Measurements from ENCODE around the gene MDFI.
A peak's percentile ranks its signal among the peaks of the same experiment; 100 is the strongest.

Gene MDFI

DNA sequence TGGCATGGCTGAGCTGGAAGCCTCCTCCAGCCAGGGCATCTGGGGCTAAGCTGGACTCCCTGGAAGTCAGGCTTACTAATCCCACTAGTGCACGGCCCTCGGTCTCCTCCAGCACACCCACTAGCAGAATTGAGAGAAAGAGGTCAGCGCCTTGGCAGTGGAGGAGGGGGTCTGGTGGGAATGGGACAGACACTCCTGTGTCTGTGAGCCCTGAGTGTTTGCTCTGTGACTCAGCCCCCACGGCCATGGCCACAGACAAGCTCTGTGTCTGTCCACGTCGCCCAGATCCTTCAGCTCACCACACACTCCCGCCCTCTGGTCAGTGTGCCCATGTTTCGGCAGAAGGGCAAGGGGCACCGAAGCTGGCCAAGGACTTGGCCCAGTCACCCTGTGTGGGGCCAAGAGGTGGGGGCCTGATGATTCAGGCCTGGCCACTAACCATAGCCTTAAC, 8.8 kb downstream of the MDFI start:
- H3K4me3 Mint-ChIP-seq = no peak overlapping the region
- no peaks in the 10 kb centered on the region for H3K36me3 Mint-ChIP-seq (ENCODE audit: low read depth)
- H3K9me3 Mint-ChIP-seq = no peaks in the 10 kb centered on the region
- DNase-seq (no peak), ATAC-seq (no peak)
- no peaks in the 10 kb centered on the region for H3K4me1 Mint-ChIP-seq
- no peak overlapping the region for H3K27ac Mint-ChIP-seq
- peaks cover 4% of the 10 kb centered on the region for H3K27me3 Mint-ChIP-seq

GRCh38 chr6:41648070-41648585, 9.9 kb downstream of the MDFI start:
- ATAC-seq (no peak), DNase-seq (no peak)
- Mint-ChIP-seq H3K4me3 (no peak overlapping the region), H3K27me3 (peaks cover 4% of the 10 kb centered on the region), H3K36me3 (ENCODE audit: low read depth) (no peaks in the 10 kb centered on the region), H3K9me3 (no peaks in the 10 kb centered on the region), H3K4me1 (no peaks in the 10 kb centered on the region), H3K27ac (no peak overlapping the region)

DNA sequence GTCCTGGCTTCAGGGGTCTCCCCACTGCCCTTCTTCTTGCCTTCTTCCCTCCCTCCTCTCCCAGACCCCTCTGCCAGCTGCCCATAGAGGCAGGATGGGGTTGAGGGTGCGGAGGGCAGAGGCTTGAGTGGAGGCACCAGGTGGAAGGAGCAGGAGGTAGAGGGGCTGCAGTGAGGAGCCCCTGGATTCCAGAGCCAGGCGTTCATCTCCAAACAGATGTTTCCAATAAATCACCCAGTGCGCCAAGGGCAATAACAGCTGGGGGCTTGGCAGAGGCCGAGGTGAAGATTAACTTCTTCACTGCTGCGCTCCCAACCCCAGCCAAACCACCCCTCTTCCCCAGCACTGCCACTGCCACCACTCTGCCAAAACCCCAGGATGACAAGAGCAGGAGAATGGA, 10.7 kb downstream of the MDFI start:
- Mint-ChIP-seq H3K4me1 (no peaks in the 10 kb centered on the region), H3K36me3 (ENCODE audit: low read depth) (no peaks in the 10 kb centered on the region), H3K9me3 (no peaks in the 10 kb centered on the region), H3K27me3 (peaks cover 3% of the 10 kb centered on the region), H3K4me3 (no peak overlapping the region), H3K27ac (no peak overlapping the region)
- DNase-seq (no peak), ATAC-seq (no peak)

DNA sequence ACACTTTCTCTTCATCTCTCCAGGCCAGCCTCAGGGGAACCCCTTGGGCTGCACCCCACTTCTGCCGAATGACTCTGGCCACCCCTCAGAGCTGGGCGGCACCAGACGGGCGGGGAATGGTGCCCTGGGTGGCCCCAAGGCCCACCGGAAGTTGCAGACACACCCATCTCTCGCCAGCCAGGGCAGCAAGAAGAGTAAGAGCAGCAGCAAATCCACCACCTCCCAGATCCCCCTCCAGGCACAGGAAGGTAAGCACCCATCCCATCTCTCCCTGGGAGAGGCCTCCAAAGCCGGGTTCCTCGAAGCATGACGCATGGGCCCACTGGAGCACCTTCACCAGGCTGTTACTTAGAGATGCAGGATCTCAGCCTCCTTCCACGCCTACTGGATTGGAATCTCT, 11.3 kb downstream of the MDFI start:
- ATAC-seq (no peak), DNase-seq (no peak)
- H3K27ac Mint-ChIP-seq = no peak overlapping the region
- H3K36me3 Mint-ChIP-seq (ENCODE audit: low read depth) = no peaks in the 10 kb centered on the region
- no peaks in the 10 kb centered on the region for H3K4me1 Mint-ChIP-seq
- H3K4me3 Mint-ChIP-seq = no peak overlapping the region
- peaks cover 3% of the 10 kb centered on the region for H3K27me3 Mint-ChIP-seq
- H3K9me3 Mint-ChIP-seq = no peaks in the 10 kb centered on the region

- no peaks in the 10 kb centered on the region for H3K9me3 Mint-ChIP-seq
- peaks cover 3% of the 10 kb centered on the region for H3K27me3 Mint-ChIP-seq
- H3K36me3 Mint-ChIP-seq (ENCODE audit: low read depth) = no peaks in the 10 kb centered on the region
- DNase-seq = no peak
- H3K27ac Mint-ChIP-seq = no peak overlapping the region
- H3K4me1 Mint-ChIP-seq = no peaks in the 10 kb centered on the region
- no peak for ATAC-seq
- H3K4me3 Mint-ChIP-seq = no peak overlapping the region
These were observed 11.9 kb downstream of the MDFI start for GRCh38 chr6:41650120-41650519.

DNA sequence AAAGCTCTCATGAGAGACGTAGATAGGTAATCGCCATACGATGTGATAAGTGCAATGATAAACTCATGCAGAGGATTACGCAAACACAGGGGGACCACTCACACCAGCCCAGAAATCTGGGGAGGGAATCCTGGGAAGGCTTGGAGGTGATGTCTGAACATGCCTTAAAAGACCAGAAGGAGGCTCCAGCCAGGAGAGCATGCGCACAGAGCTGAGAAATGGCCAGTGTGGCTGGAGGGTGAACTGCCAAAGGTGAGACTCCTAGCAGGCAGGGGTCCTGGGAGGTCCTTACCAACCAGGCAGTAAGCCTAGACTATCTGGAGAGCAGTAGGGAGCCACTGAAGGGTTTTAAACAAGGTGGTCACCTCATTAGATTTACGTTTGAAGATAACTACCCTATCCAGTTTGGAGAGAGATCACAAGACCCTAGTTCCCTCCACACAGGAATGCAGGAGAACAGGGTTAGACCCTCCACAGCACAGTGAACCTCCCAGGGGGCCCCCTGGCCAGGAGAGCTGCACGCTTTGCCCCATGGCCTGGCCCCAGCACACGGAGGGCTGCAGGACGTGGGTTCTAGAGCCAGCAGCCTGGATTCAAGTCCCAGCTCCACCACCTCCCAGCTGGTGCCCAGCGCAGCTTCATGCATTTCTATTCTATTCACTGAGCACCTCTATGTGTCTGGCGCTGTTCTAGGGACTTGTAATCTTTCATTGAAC, 13.1 kb downstream of the MDFI start:
- Mint-ChIP-seq H3K36me3 (ENCODE audit: low read depth) (no peaks in the 10 kb centered on the region), H3K27ac (no peak overlapping the region), H3K9me3 (no peaks in the 10 kb centered on the region), H3K27me3 (peaks cover 8% of the 10 kb centered on the region), H3K4me3 (no peak overlapping the region), H3K4me1 (no peaks in the 10 kb centered on the region)
- no peak for DNase-seq
- no peak for ATAC-seq

- ATAC-seq (no peak), DNase-seq (no peak)
- no peak overlapping the region for H3K27ac Mint-ChIP-seq
- H3K27me3 Mint-ChIP-seq = peaks cover 11% of the 10 kb centered on the region
- no peaks in the 10 kb centered on the region for H3K4me1 Mint-ChIP-seq
- no peaks in the 10 kb centered on the region for H3K9me3 Mint-ChIP-seq
- H3K36me3 Mint-ChIP-seq (ENCODE audit: low read depth) = no peaks in the 10 kb centered on the region
- H3K4me3 Mint-ChIP-seq = no peak overlapping the region
These were observed 13.8 kb downstream of the MDFI start for GRCh38 chr6:41651962-41652657.

GRCh38 chr6:41652866-41653652, 14.8 kb downstream of the MDFI start:
- Mint-ChIP-seq H3K27ac (no peak overlapping the region), H3K27me3 (peaks cover 11% of the 10 kb centered on the region), H3K4me1 (no peaks in the 10 kb centered on the region), H3K36me3 (ENCODE audit: low read depth) (no peaks in the 10 kb centered on the region), H3K4me3 (no peak overlapping the region), H3K9me3 (no peaks in the 10 kb centered on the region)
- DNase-seq (no peak), ATAC-seq (peak; percentile 13)

- H3K4me3 Mint-ChIP-seq = no peak overlapping the region
- no peak for DNase-seq
- ATAC-seq = no peak
- no peaks in the 10 kb centered on the region for H3K9me3 Mint-ChIP-seq
- H3K36me3 Mint-ChIP-seq (ENCODE audit: low read depth) = no peaks in the 10 kb centered on the region
- no peak overlapping the region for H3K27ac Mint-ChIP-seq
- H3K4me1 Mint-ChIP-seq = no peaks in the 10 kb centered on the region
- H3K27me3 Mint-ChIP-seq = peaks cover 14% of the 10 kb centered on the region
These were observed 15.4 kb downstream of the MDFI start for GRCh38 chr6:41653691-41654090.

- H3K27ac Mint-ChIP-seq = no peak overlapping the region
- no peak overlapping the region for H3K4me3 Mint-ChIP-seq
- no peaks in the 10 kb centered on the region for H3K9me3 Mint-ChIP-seq
- H3K4me1 Mint-ChIP-seq = no peaks in the 10 kb centered on the region
- no peaks in the 10 kb centered on the region for H3K36me3 Mint-ChIP-seq (ENCODE audit: low read depth)
- ATAC-seq (no peak), DNase-seq (no peak)
- H3K27me3 Mint-ChIP-seq = peaks cover 14% of the 10 kb centered on the region
These were observed 16.0 kb downstream of the MDFI start for GRCh38 chr6:41654151-41654697.

- ATAC-seq (no peak), DNase-seq (no peak)
- Mint-ChIP-seq H3K4me3 (no peak overlapping the region), H3K27me3 (peaks cover 14% of the 10 kb centered on the region), H3K4me1 (no peaks in the 10 kb centered on the region), H3K36me3 (ENCODE audit: low read depth) (no peaks in the 10 kb centered on the region), H3K27ac (no peak overlapping the region), H3K9me3 (no peaks in the 10 kb centered on the region)
These were observed 16.5 kb downstream of the MDFI start for GRCh38 chr6:41654698-41655151.

DNA sequence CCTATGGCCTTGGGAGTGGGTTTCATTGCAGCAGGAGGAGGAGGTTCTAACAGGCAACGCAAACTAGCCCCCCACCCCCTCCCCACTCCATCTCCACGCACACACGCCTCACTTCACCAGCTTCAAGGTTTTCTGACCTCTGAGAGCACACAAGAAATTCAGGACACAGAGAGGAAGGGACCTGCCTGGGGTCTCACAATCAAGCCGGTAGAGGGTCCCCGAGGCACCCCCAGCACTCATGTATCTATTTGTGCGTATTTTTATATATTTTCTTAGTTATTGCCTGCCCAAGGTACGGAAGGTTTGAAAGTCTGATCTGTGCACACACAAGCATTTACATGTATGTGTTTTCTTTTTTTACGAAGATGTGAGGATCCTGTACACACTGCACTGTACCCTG, 16.9 kb downstream of the MDFI start:
- Mint-ChIP-seq H3K4me1 (no peaks in the 10 kb centered on the region), H3K27me3 (peaks cover 14% of the 10 kb centered on the region), H3K36me3 (ENCODE audit: low read depth) (no peaks in the 10 kb centered on the region), H3K9me3 (no peaks in the 10 kb centered on the region), H3K4me3 (no peak overlapping the region), H3K27ac (no peak overlapping the region)
- ATAC-seq = no peak
- DNase-seq = no peak

GRCh38 chr6:41655646-41656001, 17.4 kb downstream of the MDFI start:
- H3K27ac Mint-ChIP-seq = no peak overlapping the region
- no peaks in the 10 kb centered on the region for H3K9me3 Mint-ChIP-seq
- no peaks in the 10 kb centered on the region for H3K36me3 Mint-ChIP-seq (ENCODE audit: low read depth)
- no peaks in the 10 kb centered on the region for H3K4me1 Mint-ChIP-seq
- DNase-seq = no peak
- ATAC-seq = no peak
- H3K27me3 Mint-ChIP-seq = peaks cover 14% of the 10 kb centered on the region
- H3K4me3 Mint-ChIP-seq = no peak overlapping the region

GRCh38 chr6:41656002-41656691, 17.9 kb downstream of the MDFI start:
- Mint-ChIP-seq H3K27ac (no peak overlapping the region), H3K4me1 (no peaks in the 10 kb centered on the region), H3K36me3 (ENCODE audit: low read depth) (no peaks in the 10 kb centered on the region), H3K4me3 (no peak overlapping the region), H3K9me3 (no peaks in the 10 kb centered on the region), H3K27me3 (peaks cover 14% of the 10 kb centered on the region)
- DNase-seq (no peak), ATAC-seq (peak; percentile 23)

Data from activated naive CD8-positive, alpha-beta T cell treated with anti-CD3 and anti-CD28 coated beads, Interleukin-2, amount 50 U/mL, for 24 hours (primary cell).